HEK293T (cell line): ENCODE measurements around the gene RAD51B.

Source experiments
- CTCF ChIA-PET: fragments of 350-600 bp; formaldehyde crosslinking; extraction: SDS; loops from one replicate; lab custom pipeline; 2021; ENCODE audit warnings: antibody characterized with exemption, inconsistent platforms; lab: Yijun Ruan, JAX
- POLR2A ChIA-PET: fragments of 350-600 bp; formaldehyde crosslinking; extraction: SDS; loops from one replicate; lab custom pipeline; 2020; ENCODE audit warnings: antibody characterized with exemption, inconsistent platforms; lab: Yijun Ruan, JAX
- DNase-seq: peaks from one replicate; pipeline ENCODE4 v3.0.0; 2012; ENCODE audit warnings: mixed read lengths; ENCODE audit errors: extremely low spot score
- ARNT ChIP-seq: fragments of 450-650 bp; IDR thresholded peaks from 2 replicates; pipeline ENCODE4 v1.6.1; 2017; ENCODE audit warnings: mild to moderate bottlenecking
- BHLHE40 ChIP-seq: fragments of 450-650 bp; IDR thresholded peaks from 2 replicates; pipeline ENCODE4 v1.6.1; 2016; ENCODE audit warnings: mild to moderate bottlenecking, moderate library complexity, borderline replicate concordance
- CTBP1 ChIP-seq: fragments of 450-650 bp; IDR thresholded peaks from 2 replicates; pipeline ENCODE4 v1.6.1; 2016; ENCODE audit warnings: borderline replicate concordance
- ELF4 ChIP-seq: fragments of 450-650 bp; IDR thresholded peaks from 2 replicates; pipeline ENCODE4 v1.6.1; 2017; ENCODE audit warnings: antibody characterized with exemption
- FOXA1 ChIP-seq: fragments of 450-650 bp; IDR thresholded peaks from 2 replicates; pipeline ENCODE4 v1.6.1; 2016; ENCODE audit warnings: mild to moderate bottlenecking
- FOXK2 ChIP-seq: fragments of 450-650 bp; IDR thresholded peaks from 2 replicates; pipeline ENCODE4 v1.6.1; 2016; ENCODE audit warnings: mild to moderate bottlenecking
- FOXM1 ChIP-seq: fragments of 450-650 bp; IDR thresholded peaks from 2 replicates; pipeline ENCODE4 v1.6.1; 2017; ENCODE audit warnings: mild to moderate bottlenecking, borderline replicate concordance
- HDGF ChIP-seq: fragments of 450-650 bp; IDR thresholded peaks from 2 replicates; pipeline ENCODE4 v1.6.1; 2017; ENCODE audit warnings: antibody characterized with exemption, borderline replicate concordance
- L3MBTL2 ChIP-seq: fragments of 450-650 bp; conservative IDR thresholded peaks from 2 replicates; pipeline ENCODE4 v1.6.1; 2016; ENCODE audit warnings: mild to moderate bottlenecking
- LEF1 ChIP-seq: fragments of 450-650 bp; IDR thresholded peaks from 2 replicates; pipeline ENCODE4 v1.6.1; 2017; ENCODE audit warnings: mild to moderate bottlenecking, borderline replicate concordance
- NFRKB ChIP-seq: fragments of 450-650 bp; IDR thresholded peaks from 2 replicates; pipeline ENCODE4 v1.6.1; 2016; ENCODE audit warnings: mild to moderate bottlenecking, moderate library complexity
- SP1 ChIP-seq: fragments of 450-650 bp; IDR thresholded peaks from 2 replicates; pipeline ENCODE4 v1.6.1; 2017
- SUZ12 ChIP-seq: fragments of 450-650 bp; IDR thresholded peaks from 2 replicates; pipeline ENCODE4 v1.6.1; 2016; ENCODE audit warnings: mild to moderate bottlenecking
- TARDBP ChIP-seq: fragments of 450-650 bp; IDR thresholded peaks from 2 replicates; pipeline ENCODE4 v1.6.1; 2016
- ZNF384 ChIP-seq: fragments of 450-650 bp; IDR thresholded peaks from 2 replicates; pipeline ENCODE4 v1.6.1; 2016
- TF ChIP-seq, protein P1 (sequence below): fragments of 450-650 bp; IDR thresholded peaks from 2 replicates; pipeline ENCODE4 v1.6.1; 2016

Gene RAD51B

DNA sequence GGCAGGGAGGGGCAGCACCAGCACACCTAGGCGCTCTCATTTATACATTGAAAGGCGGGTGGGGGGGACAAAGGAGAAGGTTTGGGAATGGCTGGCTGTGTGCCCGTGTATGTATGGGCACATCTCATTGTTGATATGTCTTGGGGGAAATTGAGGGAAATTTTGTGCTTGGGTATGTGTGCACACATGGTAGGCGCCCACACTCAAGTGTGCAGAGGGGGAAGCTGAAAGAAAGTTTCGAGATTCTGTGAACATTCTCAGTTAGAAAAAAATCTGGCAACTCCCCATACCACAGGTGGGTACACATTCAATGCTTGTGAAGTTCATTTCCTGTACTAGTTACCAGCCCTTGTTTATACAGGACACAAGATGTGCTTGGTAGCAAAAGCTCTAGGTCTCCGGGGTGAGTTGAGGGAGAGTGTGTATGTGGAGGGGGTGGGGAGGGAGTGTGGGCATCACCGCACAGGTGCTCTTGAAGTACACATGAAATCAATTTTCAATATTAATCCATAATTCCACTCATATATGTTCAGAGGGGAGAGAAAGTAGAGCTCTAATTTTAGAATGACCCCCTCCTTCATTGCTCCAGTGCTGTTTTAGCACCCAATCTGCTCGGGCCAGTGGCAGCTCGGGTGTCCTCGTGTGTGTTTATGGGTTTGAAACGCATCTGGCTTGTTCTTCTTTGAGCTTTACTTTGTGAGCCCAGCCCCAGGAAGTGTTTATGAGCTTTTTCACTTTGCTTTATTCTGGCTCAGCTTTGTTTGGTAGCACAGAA is 687.3 kb downstream of the RAD51B start:
- POLR2A ChIA-PET: interaction anchor here (0.8 kb wide), 1 partner anchor 285 kb away, joined by 3 read pairs; no protein-coding TSS in a partner anchor
- DNase-seq: no peak

DNA sequence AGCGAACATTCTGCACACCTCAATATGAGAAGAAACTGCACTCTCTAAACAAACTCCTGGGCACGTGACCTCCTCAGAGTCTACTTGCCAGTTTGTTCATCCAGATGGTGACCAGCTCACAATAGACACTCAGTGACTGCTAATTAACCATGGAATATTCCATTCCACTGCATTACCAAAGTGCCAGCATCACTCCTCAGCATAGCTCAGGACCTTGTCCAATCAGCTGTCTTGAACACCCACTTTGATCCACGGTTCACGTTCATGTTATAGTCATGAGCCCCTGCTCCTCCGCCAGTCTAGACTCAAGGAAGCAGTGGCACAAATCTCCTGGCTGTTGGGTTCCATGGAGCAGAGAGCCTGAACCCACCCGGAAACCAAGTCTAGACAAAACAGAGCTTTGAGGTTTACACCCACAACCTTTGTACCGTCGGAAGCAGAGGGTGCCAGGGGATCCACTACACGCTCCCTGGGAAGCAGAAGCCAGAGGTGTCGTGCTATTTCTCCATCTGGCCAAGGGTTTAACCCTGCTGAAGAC is 688.0 kb downstream of the RAD51B start:
- CTCF ChIA-PET: no interaction called here
- no peak for DNase-seq
- no peak for TF ChIP-seq SP1
- POLR2A ChIA-PET: interaction anchor here (0.8 kb wide), 1 partner anchor 284 kb away, joined by 3 read pairs; no protein-coding TSS in a partner anchor

More for the DNA sequence above, 687.3 kb downstream of the RAD51B start:
- CTCF ChIA-PET: interaction anchor here (0.6 kb wide), 1 partner anchor 282 kb away, joined by 3 read pairs; no protein-coding TSS in a partner anchor
- TF ChIP-seq L3MBTL2: no peak
- no peak for TF ChIP-seq SUZ12
- TF ChIP-seq FOXA1: no peak
- no peak for TF ChIP-seq BHLHE40
- TF ChIP-seq FOXM1: no peak
- TF ChIP-seq ELF4: no peak
- TF ChIP-seq FOXK2: no peak
- no peak for TF ChIP-seq TARDBP
- TF ChIP-seq, protein P1, sequence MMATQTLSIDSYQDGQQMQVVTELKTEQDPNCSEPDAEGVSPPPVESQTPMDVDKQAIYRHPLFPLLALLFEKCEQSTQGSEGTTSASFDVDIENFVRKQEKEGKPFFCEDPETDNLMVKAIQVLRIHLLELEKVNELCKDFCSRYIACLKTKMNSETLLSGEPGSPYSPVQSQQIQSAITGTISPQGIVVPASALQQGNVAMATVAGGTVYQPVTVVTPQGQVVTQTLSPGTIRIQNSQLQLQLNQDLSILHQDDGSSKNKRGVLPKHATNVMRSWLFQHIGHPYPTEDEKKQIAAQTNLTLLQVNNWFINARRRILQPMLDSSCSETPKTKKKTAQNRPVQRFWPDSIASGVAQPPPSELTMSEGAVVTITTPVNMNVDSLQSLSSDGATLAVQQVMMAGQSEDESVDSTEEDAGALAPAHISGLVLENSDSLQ: no peak
- TF ChIP-seq CTBP1: no peak
- TF ChIP-seq NFRKB: no peak
- TF ChIP-seq ARNT: no peak
- no peak for TF ChIP-seq ZNF384
- TF ChIP-seq LEF1: no peak
- no peak for TF ChIP-seq HDGF
- no peak for TF ChIP-seq SP1

DNA sequence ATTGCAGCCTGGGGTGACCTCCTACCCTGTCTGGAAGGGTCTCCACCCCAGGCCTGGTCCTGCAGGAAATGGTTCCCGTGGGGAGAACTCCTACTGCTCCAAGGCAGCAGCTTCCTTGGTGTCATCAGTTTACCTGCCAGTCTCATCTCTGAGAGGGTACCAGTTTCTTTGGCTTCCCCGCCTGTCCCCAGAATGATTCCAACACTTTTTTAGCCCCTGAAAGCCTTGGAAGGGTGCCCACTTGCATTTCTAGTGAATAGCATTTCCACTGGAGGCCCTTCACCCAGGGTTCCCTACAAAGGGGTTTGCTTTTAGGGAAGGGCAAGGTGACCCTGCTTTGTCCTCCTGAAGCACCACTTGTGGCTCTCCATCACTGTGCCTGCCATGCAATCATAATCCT is 689.0 kb downstream of the RAD51B start:
- CTCF ChIA-PET: no interaction called here
- no peak for TF ChIP-seq FOXK2
- no peak for TF ChIP-seq CTBP1
- no peak for TF ChIP-seq LEF1
- TF ChIP-seq TARDBP: no peak
- no peak for TF ChIP-seq NFRKB
- no peak for TF ChIP-seq L3MBTL2
- no peak for TF ChIP-seq HDGF
- no peak for TF ChIP-seq BHLHE40
- TF ChIP-seq ZNF384: no peak
- TF ChIP-seq, protein P1: no peak
- no peak for TF ChIP-seq SUZ12
- no peak for TF ChIP-seq FOXM1
- no peak for TF ChIP-seq ELF4
- no peak for TF ChIP-seq SP1
- no peak for TF ChIP-seq FOXA1
- TF ChIP-seq ARNT: no peak
- POLR2A ChIA-PET: no interaction called here
- no peak for DNase-seq

DNA sequence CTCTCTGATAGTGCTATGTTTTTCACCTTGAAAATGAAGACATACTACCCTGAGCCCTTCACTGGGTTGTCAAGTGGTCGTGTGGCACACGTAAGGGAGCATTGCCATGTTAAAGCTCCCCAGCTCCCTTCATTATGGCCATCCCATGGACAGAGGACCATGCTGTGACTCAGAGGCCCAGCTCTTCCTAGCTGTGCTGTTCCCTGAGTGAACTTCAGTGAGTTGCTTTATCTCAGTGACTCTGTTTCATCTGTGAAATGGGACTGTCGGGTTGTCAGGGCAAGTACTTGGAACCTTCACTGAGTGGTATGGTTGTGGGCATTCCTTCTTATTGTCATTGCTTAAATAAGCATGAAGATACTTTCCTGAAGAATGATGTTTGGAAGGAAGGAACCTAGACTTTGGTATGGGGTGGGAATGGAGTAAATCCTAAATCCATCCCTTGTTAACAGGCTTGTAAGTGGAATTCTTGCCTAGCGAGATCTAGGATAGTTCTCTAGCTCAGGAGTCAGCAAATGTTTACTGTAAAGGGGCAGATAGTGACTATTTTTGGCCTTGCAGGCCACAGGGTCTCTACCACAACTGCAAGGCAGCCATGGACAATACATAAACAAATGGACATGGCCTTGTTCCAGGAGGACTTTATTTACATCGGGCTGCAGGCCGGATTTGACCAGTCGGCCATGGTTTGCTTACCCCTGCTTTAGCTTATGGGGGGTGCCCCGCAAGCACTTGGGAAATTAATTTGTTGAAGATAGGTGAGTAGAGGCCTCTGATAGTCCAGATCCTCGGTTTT is 689.8 kb downstream of the RAD51B start:
- TF ChIP-seq FOXK2: no peak
- DNase-seq: no peak
- POLR2A ChIA-PET: no interaction called here
- CTCF ChIA-PET: interaction anchor here (0.9 kb wide), 1 partner anchor 13 kb away, joined by 3 read pairs; no protein-coding TSS in a partner anchor

DNA sequence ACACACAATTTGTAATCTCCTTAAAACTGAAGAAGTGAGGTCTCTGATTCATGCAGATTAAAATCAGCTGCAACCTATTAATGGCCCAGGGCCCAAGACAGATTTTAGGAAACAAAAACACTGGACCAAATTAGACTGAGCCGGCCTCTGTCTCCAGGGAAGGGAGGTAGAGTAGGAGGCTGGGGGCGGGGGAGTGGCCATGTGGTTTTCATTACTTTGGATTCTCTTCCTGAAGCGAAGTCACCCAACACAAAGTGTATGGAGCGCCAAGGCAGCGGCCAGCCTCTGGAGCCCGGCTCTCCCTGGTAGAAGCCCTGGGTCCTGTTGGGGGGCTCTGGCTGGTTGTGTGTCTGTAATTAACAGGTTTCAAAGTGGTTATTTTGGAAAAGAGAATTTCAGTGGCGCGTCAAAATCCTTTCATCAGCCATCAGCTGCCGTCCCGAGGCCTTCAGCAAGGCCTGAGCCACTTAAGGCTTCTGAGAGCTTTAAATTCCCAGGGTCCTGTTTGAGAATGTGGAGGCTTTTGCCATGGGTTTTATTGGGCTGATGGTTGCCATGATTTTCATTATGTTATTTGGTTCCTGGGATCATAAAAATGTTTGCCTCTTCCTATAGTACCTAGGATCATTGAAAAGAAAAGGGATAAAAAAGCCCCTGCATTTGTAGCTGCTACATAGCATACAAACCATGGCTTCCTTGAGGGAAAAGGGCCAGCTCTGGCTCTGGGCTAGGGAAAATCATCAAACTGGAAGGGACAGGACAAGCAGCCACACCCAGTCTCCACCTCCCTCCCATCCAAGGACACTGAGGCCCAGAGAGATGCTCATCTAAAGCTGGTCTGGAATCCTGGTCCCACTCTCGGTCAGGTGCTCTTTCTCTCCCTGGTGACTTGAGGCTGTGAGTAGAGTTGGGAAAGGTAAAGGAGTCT is 690.9 kb downstream of the RAD51B start:
- POLR2A ChIA-PET: no interaction called here
- CTCF ChIA-PET: interaction anchor here (0.9 kb wide), 1 partner anchor 12 kb away, joined by 3 read pairs; no protein-coding TSS in a partner anchor
- DNase-seq: no peak
- TF ChIP-seq HDGF (no peak), FOXA1 (no peak), FOXM1 (no peak), NFRKB (no peak), SP1 (no peak), FOXK2 (no peak)
